NOMO-1 treated with dmso at 0.1 percent for 144 hours (cell line): ENCODE measurements around the gene PIEZO1.
"Not testable (repeated sequence)": the region's sequence is repeated elsewhere in the genome, so short reads cannot be mapped to it uniquely, and the experiment has no call there.

ENCODE experiments used
- DNase-seq: peaks from one replicate; lab custom pipeline; 2025; ENCODE audit not compliant: unreplicated experiment; lab: John Stamatoyannopoulos, UW

The PIEZO1 gene

GRCh38 chr16:88678224-88678979, 106.6 kb downstream of the PIEZO1 start:
- no peak for DNase-seq

DNA sequence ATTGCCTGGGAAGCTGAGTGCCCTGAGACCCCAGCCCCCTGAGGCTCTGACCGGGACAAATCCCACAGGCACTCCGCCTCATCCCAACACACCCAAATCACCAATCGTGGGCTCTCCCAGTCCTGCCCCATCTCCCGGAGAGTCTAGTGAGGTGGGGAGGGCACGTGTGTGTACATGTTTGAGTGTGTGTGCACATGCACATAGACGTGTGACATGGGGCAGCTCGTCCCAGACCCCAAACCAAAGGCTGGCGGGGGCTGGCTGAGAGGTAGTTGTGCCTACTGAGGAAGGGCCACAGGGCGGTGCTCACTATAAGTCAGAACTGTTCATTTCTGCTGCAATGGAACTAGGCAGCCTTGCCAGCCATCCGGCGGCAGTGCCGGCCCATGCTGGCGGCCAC, 107.3 kb downstream of the PIEZO1 start:
- no peak for DNase-seq

- DNase-seq, result no peak
Observed at GRCh38 chr16:88676502-88677242, 108.3 kb downstream of the PIEZO1 start.

- no peak for DNase-seq
Observed at GRCh38 chr16:88673716-88674379, 111.2 kb downstream of the PIEZO1 start.

- no peak for DNase-seq
Observed at GRCh38 chr16:88672776-88673175, 112.2 kb downstream of the PIEZO1 start.

- no peak for DNase-seq
Observed at GRCh38 chr16:88671806-88672205, 113.2 kb downstream of the PIEZO1 start.

DNA sequence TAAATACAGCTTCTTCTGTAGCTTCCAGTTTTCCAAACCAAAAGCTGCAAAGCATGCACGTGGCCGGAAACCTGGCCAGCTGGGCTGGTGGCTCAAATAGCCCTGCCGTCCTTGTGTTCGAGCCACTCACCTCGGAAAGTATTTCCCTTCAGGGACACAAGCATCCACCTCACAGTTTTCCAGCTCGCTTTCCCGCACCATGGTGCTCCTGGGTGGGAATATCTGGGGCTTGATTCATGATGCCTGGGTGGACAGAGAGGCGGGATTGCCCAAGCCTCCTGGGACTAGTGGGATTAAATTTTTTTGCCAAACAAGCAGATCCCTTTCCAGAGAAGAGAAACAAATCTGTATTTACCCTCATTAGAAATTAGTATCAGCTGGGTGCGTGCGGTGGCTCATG, 115.0 kb downstream of the PIEZO1 start:
- no peak for DNase-seq

DNA sequence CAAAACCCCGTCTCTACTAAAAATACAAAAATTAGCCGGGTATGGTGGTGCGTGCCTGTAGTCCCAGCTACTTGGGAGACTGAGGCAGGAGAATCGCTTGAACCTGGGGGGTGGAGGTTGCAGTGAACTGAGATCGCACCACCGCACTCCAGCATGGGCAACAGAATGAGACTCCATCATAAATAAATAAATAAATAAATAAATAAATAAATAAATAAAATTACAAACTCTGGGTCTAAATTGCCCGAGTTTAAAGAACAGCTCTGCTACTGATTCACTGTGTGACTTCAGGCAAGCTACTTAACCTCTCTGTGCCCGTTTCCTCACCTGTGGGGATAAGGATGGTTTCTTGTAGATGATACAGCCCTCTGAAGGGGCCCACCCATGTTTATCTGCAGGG, 115.5 kb downstream of the PIEZO1 start:
- not testable (repeated sequence) for DNase-seq

- no peak for DNase-seq
Observed at GRCh38 chr16:88667461-88667860, 117.6 kb downstream of the PIEZO1 start.

DNA sequence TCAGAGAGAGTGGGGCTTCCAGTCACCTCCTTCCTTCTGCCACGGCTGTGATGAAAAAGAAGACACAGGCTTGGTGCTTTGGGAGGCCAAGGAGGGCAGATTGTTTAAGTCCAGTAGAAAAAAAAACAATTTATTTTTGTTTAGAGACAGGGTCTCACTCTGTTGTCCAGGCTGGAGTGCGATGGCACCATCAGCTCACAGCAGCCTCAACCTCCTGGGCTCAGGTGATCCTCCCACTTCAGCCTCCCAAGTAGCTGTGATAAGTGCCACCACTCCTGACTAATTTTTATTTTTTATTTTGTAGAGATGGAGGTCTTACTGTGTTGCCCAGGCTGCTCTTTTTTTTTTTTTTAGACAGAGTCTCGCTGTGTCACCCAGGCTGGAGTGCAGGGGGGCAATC, 119.5 kb downstream of the PIEZO1 start:
- DNase-seq, result no peak
